Measurements from ENCODE around the gene SLC37A4. TPM values are rescaled to one million over a fixed set of nuclear protein-coding genes. Genes with fewer than 3 reads are reported as not detected.
A peak's percentile ranks its signal among the peaks of the same experiment; 100 is the strongest.
"Not testable (repeated sequence)": the region's sequence is repeated elsewhere in the genome, so short reads cannot be mapped to it uniquely, and the experiment has no call there.

The SLC37A4 gene
- 10 to 100 TPM; 17.9 to 19.4 TPM for total RNA-seq

GRCh38 chr11:119030329-119031047 lies at the start of gene SLC37A4:
SLC37A4 (minus strand) TSS chr11:119030877.
- Mint-ChIP-seq H3K36me3 (ENCODE audit: low read depth) (peaks cover 15% of the 10 kb centered on the region), H3K4me1 (peaks cover 28% of the 10 kb centered on the region), H3K9me3 (no peaks in the 10 kb centered on the region), H3K27me3 (no peaks in the 10 kb centered on the region), H3K27ac (peak within 1 kb of the TSS; percentile 81), H3K4me3 (peak within 1 kb of the TSS; percentile 70)
- DNase-seq: peak; percentile 98
- ChIA-PET POLR2A (interaction anchor here (0.6 to 0.7 kb wide), 2 partner anchors 12 to 88 kb away, joined by 3 read pairs; partner anchors contain the start of genes RPS25 and TRAPPC4), CTCF (interaction anchor here (0.7 to 2.3 kb wide), 16 partner anchors 7 to 307 kb away, joined by 3 to 15 read pairs (median 4); partner anchors contain the start of gene BCL9L)

GRCh38 chr11:119078675-119079420 lies 48.2 kb upstream of the SLC37A4 start:
- Mint-ChIP-seq H3K27ac (no peak overlapping the region), H3K4me3 (no peak overlapping the region), H3K4me1 (no peaks in the 10 kb centered on the region), H3K36me3 (ENCODE audit: low read depth) (peaks cover 44% of the 10 kb centered on the region), H3K9me3 (no peaks in the 10 kb centered on the region), H3K27me3 (no peaks in the 10 kb centered on the region)
- CTCF ChIA-PET: interaction anchor here (0.6 to 2.0 kb wide), 4 partner anchors 12 to 90 kb away, joined by 3 to 5 read pairs (median 4); partner anchors contain the start of gene NLRX1
- POLR2A ChIA-PET: interaction anchor here (1.4 kb wide), 1 partner anchor 11 kb away, joined by 3 read pairs; the partner anchor contains the start of gene VPS11
- DNase-seq: no peak

GRCh38 chr11:119077839-119078238 lies 47.2 kb upstream of the SLC37A4 start:
- H3K27me3 Mint-ChIP-seq: no peaks in the 10 kb centered on the region
- ChIA-PET POLR2A (interaction anchor here (1.4 kb wide), 1 partner anchor 10 kb away, joined by 3 read pairs; the partner anchor contains the start of gene VPS11), CTCF (interaction anchor here (1.1 to 2.0 kb wide), 3 partner anchors 11 to 91 kb away, joined by 3 to 5 read pairs (median 4); partner anchors contain the start of gene NLRX1)
- H3K4me3 Mint-ChIP-seq: no peak overlapping the region
- DNase-seq: no peak
- H3K27ac Mint-ChIP-seq: no peak overlapping the region
- H3K9me3 Mint-ChIP-seq: no peaks in the 10 kb centered on the region
- peaks cover 53% of the 10 kb centered on the region for H3K36me3 Mint-ChIP-seq (ENCODE audit: low read depth)
- H3K4me1 Mint-ChIP-seq: no peaks in the 10 kb centered on the region

GRCh38 chr11:119067371-119068222 lies 36.9 kb upstream of the SLC37A4 start, which contains the start of gene VPS11:
VPS11 (plus strand) TSS chr11:119067818; CDS start chr11:119067824, 6 bp downstream.
- H3K27me3 Mint-ChIP-seq: no peaks in the 10 kb centered on the region
- H3K4me3 Mint-ChIP-seq: peak within 1 kb of the TSS; percentile 96
- H3K27ac Mint-ChIP-seq: peak within 1 kb of the TSS; percentile 98
- H3K4me1 Mint-ChIP-seq: peaks cover 36% of the 10 kb centered on the region
- peaks cover 15% of the 10 kb centered on the region for H3K36me3 Mint-ChIP-seq (ENCODE audit: low read depth)
- ChIA-PET POLR2A (interaction anchor here (0.7 to 1.3 kb wide), 5 partner anchors 9 to 101 kb away, joined by 3 to 8 read pairs (median 4); partner anchors contain the start of gene HYOU1), CTCF (interaction anchor here (0.5 to 1.9 kb wide), 12 partner anchors 11 to 257 kb away, joined by 3 to 5 read pairs (median 4); partner anchors contain the start of genes CBL, DPAGT1 and HYOU1)
- DNase-seq: peak; percentile 99
- no peaks in the 10 kb centered on the region for H3K9me3 Mint-ChIP-seq

- Mint-ChIP-seq H3K27ac (no peak overlapping the region), H3K27me3 (no peaks in the 10 kb centered on the region), H3K9me3 (no peaks in the 10 kb centered on the region), H3K4me1 (peaks cover 36% of the 10 kb centered on the region), H3K4me3 (peak overlapping the region; percentile 96), H3K36me3 (ENCODE audit: low read depth) (peaks cover 12% of the 10 kb centered on the region)
- POLR2A ChIA-PET: interaction anchor here (0.6 kb wide), 1 partner anchor 20 kb away, joined by 3 read pairs; no protein-coding TSS in a partner anchor
- CTCF ChIA-PET: interaction anchor here (1.0 to 1.6 kb wide), 4 partner anchors 17 to 42 kb away, joined by 3 to 4 read pairs (median 4); partner anchors contain the start of gene C2CD2L
- DNase-seq: peak; percentile 73
These were observed 34.7 kb upstream of the SLC37A4 start for GRCh38 chr11:119065369-119065768.

GRCh38 chr11:119062779-119063178 lies 32.1 kb upstream of the SLC37A4 start:
- ChIA-PET CTCF (interaction anchor here (0.9 kb wide), 1 partner anchor 260 kb away, joined by 3 read pairs; no protein-coding TSS in a partner anchor), POLR2A (no interaction called here)
- H3K9me3 Mint-ChIP-seq: no peaks in the 10 kb centered on the region
- H3K4me3 Mint-ChIP-seq: no peak overlapping the region
- H3K27ac Mint-ChIP-seq: no peak overlapping the region
- H3K27me3 Mint-ChIP-seq: no peaks in the 10 kb centered on the region
- peaks cover 3% of the 10 kb centered on the region for H3K36me3 Mint-ChIP-seq (ENCODE audit: low read depth)
- peaks cover 33% of the 10 kb centered on the region for H3K4me1 Mint-ChIP-seq
- no peak for DNase-seq

GRCh38 chr11:119061256-119061655 lies 30.6 kb upstream of the SLC37A4 start:
- Mint-ChIP-seq H3K4me3 (no peak overlapping the region), H3K27ac (no peak overlapping the region)
- POLR2A ChIA-PET: no interaction called here

GRCh38 chr11:119059128-119059527 lies 28.5 kb upstream of the SLC37A4 start:
- H3K4me3 Mint-ChIP-seq, H3K27me3 Mint-ChIP-seq, DNase-seq, POLR2A ChIA-PET, H3K9me3 Mint-ChIP-seq, CTCF ChIA-PET, H3K27ac Mint-ChIP-seq: not testable (repeated sequence)
- Mint-ChIP-seq H3K4me1 (peaks cover 29% of the 10 kb centered on the region), H3K36me3 (ENCODE audit: low read depth) (peaks cover 21% of the 10 kb centered on the region)

More at GRCh38 chr11:119061256-119061655, 30.6 kb upstream of the SLC37A4 start:
- Mint-ChIP-seq H3K9me3 (no peaks in the 10 kb centered on the region), H3K4me1 (peaks cover 27% of the 10 kb centered on the region), H3K36me3 (ENCODE audit: low read depth) (peaks cover 5% of the 10 kb centered on the region), H3K27me3 (no peaks in the 10 kb centered on the region)
- CTCF ChIA-PET: interaction anchor here (0.6 to 1.1 kb wide), 3 partner anchors 41 to 67 kb away, joined by 3 read pairs; no protein-coding TSS in a partner anchor
- no peak for DNase-seq

- peak within 1 kb of the TSS; percentile 98 for H3K27ac Mint-ChIP-seq
- ChIA-PET POLR2A (interaction anchor here (1.3 to 1.7 kb wide), 2 partner anchors 10 to 39 kb away, joined by 3 to 8 read pairs; partner anchors contain the start of gene VPS11), CTCF (interaction anchor here (0.6 to 3.4 kb wide), 7 partner anchors 9 to 281 kb away, joined by 3 to 15 read pairs (median 5); partner anchors contain the start of genes SLC37A4 and VPS11)
- H3K9me3 Mint-ChIP-seq: no peaks in the 10 kb centered on the region
- peaks cover 38% of the 10 kb centered on the region for H3K36me3 Mint-ChIP-seq (ENCODE audit: low read depth)
- H3K4me1 Mint-ChIP-seq: peaks cover 37% of the 10 kb centered on the region
- peak; percentile 99 for DNase-seq
- no peaks in the 10 kb centered on the region for H3K27me3 Mint-ChIP-seq
- peak within 1 kb of the TSS; percentile 97 for H3K4me3 Mint-ChIP-seq
These were observed 26.5 kb upstream of the SLC37A4 start, which contains the start of gene HYOU1 for GRCh38 chr11:119057000-119057769. HYOU1 (minus strand) TSS chr11:119057205; CDS start chr11:119056160, 1,045 bp downstream.

- Mint-ChIP-seq H3K36me3 (ENCODE audit: low read depth) (peaks cover 43% of the 10 kb centered on the region), H3K4me1 (peaks cover 39% of the 10 kb centered on the region)
These were observed 25.8 kb upstream of the SLC37A4 start for GRCh38 chr11:119056421-119056999.

More at GRCh38 chr11:119056421-119056999, 25.8 kb upstream of the SLC37A4 start:
- Mint-ChIP-seq H3K4me3 (peak overlapping the region; percentile 97), H3K27ac (peak overlapping the region; percentile 98), H3K27me3 (no peaks in the 10 kb centered on the region), H3K9me3 (no peaks in the 10 kb centered on the region)
- ChIA-PET POLR2A (interaction anchor here (1.7 kb wide), 1 partner anchor 11 kb away, joined by 8 read pairs; the partner anchor contains the start of gene VPS11), CTCF (interaction anchor here (0.6 to 3.4 kb wide), 8 partner anchors 9 to 281 kb away, joined by 3 to 15 read pairs (median 4); partner anchors contain the start of genes SLC37A4 and VPS11)
- DNase-seq: peak; percentile 49
